ENCODE results near the gene DNAJB11.

DNA sequence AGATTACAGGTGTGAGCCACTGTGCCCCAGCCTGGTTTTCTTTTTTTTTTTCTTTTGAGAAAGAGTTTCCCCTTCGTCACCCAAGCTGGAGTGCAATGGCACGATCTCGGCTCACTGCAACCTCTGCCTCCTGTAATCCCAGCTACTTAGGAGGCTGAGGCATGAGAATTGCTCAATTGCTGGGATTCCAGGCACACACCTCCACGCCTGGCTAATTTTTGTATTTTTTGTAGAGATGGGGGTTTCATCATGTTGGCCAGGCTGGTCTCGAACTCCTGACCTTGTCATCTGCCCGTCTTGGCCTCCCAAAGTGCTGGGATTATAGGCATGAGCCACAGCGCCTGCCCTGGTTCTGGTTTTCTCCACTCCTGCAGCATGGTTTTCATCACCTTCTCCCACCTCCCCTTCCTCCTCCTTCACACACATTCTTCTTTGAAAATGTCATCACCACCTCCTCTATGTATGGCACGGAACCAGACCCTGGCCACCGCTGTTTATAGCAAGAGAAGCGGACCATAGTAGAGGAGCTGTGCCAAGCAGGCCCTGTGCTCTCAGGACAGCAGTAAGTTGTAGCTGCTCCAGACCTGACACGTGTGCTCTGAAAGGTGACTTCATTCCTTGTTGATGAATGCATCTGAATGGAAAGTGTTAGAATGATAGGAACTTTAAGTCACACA lies 27.7 kb downstream of the DNAJB11 start:
- TF ChIP-seq EZH2phosphoT487 (IDR thresholded peaks at IDR 0.05; ENCODE audit: insufficient read depth, low read depth): no peak
- TF ChIP-seq EZH2 (IDR thresholded peaks at IDR 0.05; ENCODE audit: insufficient read depth, poor library complexity, severe bottlenecking): no peak

Measured in GM23248 (cell line).